Transverse colon (tissue), 3 donors: ENCODE data around the gene ABCC12.

Source experiments
- CTCF ChIP-seq, 5 experiments: fragments of 200-600 bp in 3 of 5; fragments of 450-650 bp in 2 of 5; sonication (generic) in 3 of 5; IDR thresholded peaks; 1 replicate in 2 of 5; 2 replicates in 3 of 5; pipeline ENCODE4 v1.5.1; 2016 to 2017; ENCODE audit warnings: antibody characterized with exemption in 5 of 5, inconsistent platforms in 3 of 5, mild to moderate bottlenecking in 2 of 5, moderate library complexity in 1 of 5
- EP300 ChIP-seq: sonication (generic); formaldehyde crosslinking; IDR thresholded peaks from one replicate; pipeline ENCODE4 v1.6.1; 2017; ENCODE audit warnings: antibody characterized with exemption, low read depth

GRCh38 chr16:48124266-48124665 is 31.5 kb downstream of the ABCC12 start:
- no peak for TF ChIP-seq CTCF (IDR thresholded peaks at IDR 0.05)
- no peak for TF ChIP-seq EP300
